ENCODE data around the gene INPP5A.

Gene INPP5A

GRCh38 chr10:132528064-132528691, 9.4 kb upstream of the INPP5A start:
- no peak for DNase-seq
- in situ Hi-C loops (cut with MboI; ENCODE audit: low pct_unique_long_range_greater_than_20kb, low sequenced_read_pairs): no loop called here

GRCh38 chr10:132532179-132532578, 5.4 kb upstream of the INPP5A start:
- no peak for DNase-seq
- in situ Hi-C loops (cut with MboI; ENCODE audit: low pct_unique_long_range_greater_than_20kb, low sequenced_read_pairs): no loop called here

- in situ Hi-C loops (cut with MboI; ENCODE audit: low pct_unique_long_range_greater_than_20kb, low sequenced_read_pairs): no loop called here
- DNase-seq: no peak
These were observed 4.6 kb upstream of the INPP5A start for GRCh38 chr10:132532749-132533560.

- in situ Hi-C loops (cut with MboI; ENCODE audit: low pct_unique_long_range_greater_than_20kb, low sequenced_read_pairs): no loop called here
- DNase-seq: no peak
These were observed 3.9 kb upstream of the INPP5A start for GRCh38 chr10:132533571-132534260.

DNA sequence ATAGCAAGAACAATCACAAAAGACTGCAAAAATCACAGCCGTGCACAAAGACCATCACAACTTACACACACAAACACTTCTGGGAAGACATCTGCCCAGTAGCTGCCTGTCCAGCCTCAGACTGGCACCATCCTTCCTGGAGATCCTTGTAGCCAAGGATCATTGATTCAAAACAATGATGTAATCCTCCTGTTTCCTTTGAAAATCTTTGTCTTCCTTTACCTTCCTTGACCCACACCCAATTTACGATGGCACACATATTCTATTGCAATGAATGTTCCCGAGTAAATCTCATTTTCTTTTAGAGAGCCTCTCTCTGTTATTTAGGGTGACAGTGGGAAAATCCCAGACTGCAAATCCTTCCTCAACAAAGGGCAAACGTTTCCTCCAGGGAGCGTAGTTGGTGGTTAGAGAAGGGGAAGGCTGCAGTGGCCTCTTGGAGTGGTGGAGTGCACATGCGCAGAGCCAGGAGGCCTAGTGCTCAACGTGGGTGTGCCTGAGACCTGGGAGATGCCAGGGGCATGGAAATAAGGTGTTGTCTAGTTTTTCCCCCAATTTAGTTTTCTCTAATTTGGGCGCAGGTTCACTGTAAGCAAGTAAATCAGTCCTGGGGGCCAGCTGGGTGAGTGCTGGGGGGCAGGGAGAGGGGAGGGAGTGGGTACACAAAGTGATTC, 3.1 kb upstream of the INPP5A start:
- DNase-seq: no peak
- in situ Hi-C loops (cut with MboI; ENCODE audit: low pct_unique_long_range_greater_than_20kb, low sequenced_read_pairs): no loop called here

- DNase-seq: no peak
- in situ Hi-C loops (cut with MboI; ENCODE audit: low pct_unique_long_range_greater_than_20kb, low sequenced_read_pairs): no loop called here
These were observed 2.4 kb upstream of the INPP5A start for GRCh38 chr10:132535065-132535651.

DNA sequence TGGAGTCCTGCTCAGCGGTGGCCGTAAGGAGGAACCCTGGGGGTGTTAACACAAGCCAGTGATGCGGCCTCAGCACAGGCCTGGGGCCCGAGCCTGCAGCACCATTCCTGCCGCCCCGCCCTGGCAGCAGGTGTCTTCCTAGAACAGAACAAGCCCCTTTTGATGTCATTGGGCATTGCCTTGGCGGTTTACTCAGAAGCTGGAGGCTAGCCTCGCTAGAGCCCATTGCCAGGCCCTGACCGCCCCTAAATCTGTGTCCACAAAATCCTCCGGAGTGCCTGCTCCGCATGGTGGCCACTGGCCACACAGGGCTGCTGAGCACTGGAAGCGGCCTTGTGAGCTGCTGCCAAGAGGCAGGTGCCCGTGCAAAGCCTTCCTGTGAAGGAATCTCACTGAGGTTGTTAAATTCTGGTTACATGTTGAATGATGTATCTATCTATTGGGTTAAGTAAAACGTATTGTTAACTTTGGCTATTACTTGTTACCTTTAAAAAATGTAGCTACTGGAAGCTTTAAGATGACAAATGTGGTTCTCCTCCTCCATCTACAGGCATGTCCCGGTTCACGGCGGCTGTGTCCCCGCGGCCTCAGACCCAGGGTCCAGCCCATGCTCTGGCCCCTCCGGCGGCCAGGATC, 1.2 kb upstream of the INPP5A start:
- no peak for DNase-seq
- in situ Hi-C loops (cut with MboI; ENCODE audit: low pct_unique_long_range_greater_than_20kb, low sequenced_read_pairs): no loop called here

- DNase-seq: peak; percentile 99
- in situ Hi-C loops (cut with MboI; ENCODE audit: low pct_unique_long_range_greater_than_20kb, low sequenced_read_pairs): no loop called here
These were observed 507 bp upstream of the INPP5A start for GRCh38 chr10:132536877-132537683.

GRCh38 chr10:132538031-132538789, 623 bp downstream of the INPP5A start:
- in situ Hi-C loops (cut with MboI; ENCODE audit: low pct_unique_long_range_greater_than_20kb, low sequenced_read_pairs): no loop called here

GRCh38 chr10:132538790-132539421, 1.3 kb downstream of the INPP5A start:
- no peak for DNase-seq
- in situ Hi-C loops (cut with MboI; ENCODE audit: low pct_unique_long_range_greater_than_20kb, low sequenced_read_pairs): no loop called here

More at GRCh38 chr10:132538031-132538789, 623 bp downstream of the INPP5A start:
- no peak for DNase-seq

- in situ Hi-C loops (cut with MboI; ENCODE audit: low pct_unique_long_range_greater_than_20kb, low sequenced_read_pairs): no loop called here
- no peak for DNase-seq
These were observed 1.8 kb downstream of the INPP5A start for GRCh38 chr10:132539431-132539839.

GRCh38 chr10:132539894-132540293, 2.3 kb downstream of the INPP5A start:
- in situ Hi-C loops (cut with MboI; ENCODE audit: low pct_unique_long_range_greater_than_20kb, low sequenced_read_pairs): no loop called here
- DNase-seq: no peak

DNA sequence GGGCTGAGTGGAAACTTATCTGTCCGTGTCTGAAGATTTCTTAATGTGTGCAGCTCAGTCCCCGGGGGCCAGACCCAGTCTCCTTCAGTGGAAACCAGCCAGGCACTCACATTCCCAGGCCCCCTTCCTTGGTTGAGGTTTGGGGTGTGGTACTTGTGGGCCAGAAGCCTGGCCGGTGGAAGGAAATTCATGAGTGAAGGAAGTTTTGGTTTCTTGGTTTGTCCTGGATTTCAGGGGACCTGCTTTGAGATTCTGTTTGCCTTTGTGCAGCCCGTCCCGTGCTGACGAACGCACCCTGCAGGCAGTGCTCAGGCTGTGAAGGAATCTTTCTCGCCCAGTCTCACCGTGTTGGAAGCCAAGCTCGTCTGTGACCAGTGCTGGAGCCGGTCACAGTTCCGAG, 2.9 kb downstream of the INPP5A start:
- in situ Hi-C loops (cut with MboI; ENCODE audit: low pct_unique_long_range_greater_than_20kb, low sequenced_read_pairs): no loop called here
- DNase-seq: no peak

DNA sequence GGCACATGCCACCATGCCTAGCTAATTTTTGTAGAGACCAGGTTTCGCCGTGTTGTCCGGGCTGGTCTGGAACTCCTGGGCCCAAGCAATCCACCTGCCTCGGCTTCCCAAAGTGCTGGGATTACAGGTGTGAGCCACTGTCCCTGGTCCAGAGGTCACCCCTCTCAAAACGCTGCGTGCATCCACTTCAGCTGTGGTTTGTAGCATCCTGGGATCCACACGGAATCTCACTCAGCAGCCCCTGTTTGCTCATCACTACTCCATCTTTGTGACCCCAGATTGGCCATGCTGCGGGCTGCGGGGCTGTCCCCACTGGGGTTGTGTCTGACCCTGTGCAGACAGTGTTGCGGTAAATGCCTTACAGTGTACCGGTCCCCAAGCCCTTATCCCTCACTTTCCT, 3.5 kb downstream of the INPP5A start:
- no peak for DNase-seq
- in situ Hi-C loops (cut with MboI; ENCODE audit: low pct_unique_long_range_greater_than_20kb, low sequenced_read_pairs): no loop called here

DNA sequence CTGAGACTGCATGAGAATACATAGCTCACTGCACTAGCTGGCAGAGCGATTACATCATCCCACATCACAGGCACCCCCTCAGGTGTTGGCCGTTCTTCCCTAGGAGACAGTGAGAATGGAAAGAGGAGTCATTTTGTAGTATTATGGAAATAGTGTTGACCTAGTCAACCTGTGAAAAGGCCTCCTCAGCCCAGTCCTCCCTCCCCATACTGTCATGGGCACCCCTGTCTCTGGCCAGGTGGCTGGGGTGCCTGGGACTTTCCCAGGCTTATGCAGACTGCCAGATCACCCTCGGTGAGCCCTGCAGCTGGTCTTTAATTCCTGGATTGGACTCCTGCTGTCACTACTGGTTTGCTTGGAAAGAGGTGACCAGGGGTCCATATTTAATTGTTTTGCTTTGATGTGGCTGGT, 4.0 kb downstream of the INPP5A start:
- DNase-seq: no peak
- in situ Hi-C loops (cut with MboI; ENCODE audit: low pct_unique_long_range_greater_than_20kb, low sequenced_read_pairs): no loop called here

DNA sequence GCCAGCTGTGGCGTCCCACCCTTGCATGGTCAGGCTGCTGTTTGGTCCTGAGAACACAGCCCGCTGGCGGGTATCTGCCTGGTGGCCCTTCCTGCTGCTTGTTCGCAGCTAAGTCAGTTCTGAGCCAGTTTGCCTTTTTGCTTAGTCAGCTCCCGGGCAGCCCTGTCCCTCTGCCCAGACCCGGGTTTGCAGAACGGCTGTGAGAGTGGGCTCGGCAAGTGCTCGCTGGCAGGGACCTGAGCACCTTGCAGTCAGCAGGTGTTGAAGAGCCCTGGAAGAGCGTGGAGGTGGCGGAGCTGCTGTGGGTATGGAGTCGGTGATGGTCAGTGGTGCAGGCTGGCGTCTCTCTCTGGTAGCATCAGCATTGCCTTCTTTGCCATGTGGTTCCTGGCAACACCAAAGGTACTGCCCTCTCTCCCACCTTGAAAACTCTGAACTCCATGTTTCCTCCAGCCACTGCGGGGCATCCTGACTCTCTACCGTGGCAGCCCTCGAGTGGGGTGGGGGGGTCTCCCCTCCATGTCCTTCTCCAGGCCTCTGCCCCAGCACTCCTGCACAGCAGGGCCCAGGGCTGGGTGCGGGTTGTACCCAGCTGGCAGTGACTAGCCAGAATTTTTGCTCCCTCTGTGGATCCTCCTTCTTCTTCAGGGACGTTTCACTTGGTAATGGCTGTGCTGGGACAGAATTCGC, 4.6 kb downstream of the INPP5A start:
- no peak for DNase-seq
- in situ Hi-C loops (cut with MboI; ENCODE audit: low pct_unique_long_range_greater_than_20kb, low sequenced_read_pairs): no loop called here
